ENCODE data around the gene ELAC2.

- TF ChIP-seq CTCF (IDR thresholded peaks at IDR 0.05) (no peak), EP300 (IDR thresholded peaks at IDR 0.05; ENCODE audit: low read depth) (no peak), POLR2A (IDR thresholded peaks at IDR 0.05) (no peak), POLR2AphosphoS5 (IDR thresholded peaks at IDR 0.05) (no peak)
Measured at GRCh38 chr17:12995106-12995895, 22.5 kb downstream of the ELAC2 start.
